AG04450 (cell line): Measurements from ENCODE around the gene ZNF518B. TPM values are rescaled to one million over a fixed set of nuclear protein-coding genes. Genes with fewer than 3 reads are reported as not detected.

ENCODE experiments used
- CTCF ChIA-PET: fragments of 300-600, 350-600 bp; formaldehyde crosslinking; extraction: SDS; loops from one replicate; lab custom pipeline; 2022; ENCODE audit warnings: antibody characterized with exemption, inconsistent platforms; lab: Charles Lee
- POLR2A ChIA-PET: fragments of 350-600 bp; formaldehyde crosslinking; extraction: SDS; loops from one replicate; lab custom pipeline; 2021; ENCODE audit warnings: antibody characterized with exemption, inconsistent platforms; lab: Yijun Ruan, JAX
- DNase-seq: peaks from one replicate; pipeline ENCODE4 v3.0.0-alpha.2; 2011; ENCODE audit warnings: low read depth, low spot score
- H3K27ac ChIP-seq: one replicate; pipeline ENCODE4 v1.5.1; 2012; ENCODE audit warnings: low read depth, low read length, control low read depth
- H3K27me3 ChIP-seq: one replicate; pipeline ENCODE4 v1.6.0; 2012; ENCODE audit warnings: low read length; ENCODE audit not compliant: control insufficient read depth, insufficient read depth
- H3K4me3 ChIP-seq: 2 replicates; pipeline ENCODE4 v1.5.1; 2011; ENCODE audit warnings: mild to moderate bottlenecking, low read depth, low read length, control low read depth
- H3K9me3 ChIP-seq: 2 replicates; pipeline ENCODE4 v1.5.1; 2012; ENCODE audit warnings: low read length; ENCODE audit not compliant: control insufficient read depth, insufficient read depth
- CTCF ChIP-seq: IDR thresholded peaks from 2 replicates; pipeline ENCODE4 v1.5.1; 2011; ENCODE audit warnings: low read depth, low read length, control low read depth, inconsistent platforms
- polyA plus RNA-seq: library from polyadenylated mRNA; depleted of rRNA; stranded (reverse); fragments of >200 nt; gene quantifications from 2 replicates; pipeline ENCODE4 v1.2.3, GENCODE V29; 2011

ZNF518B gene
- polyA plus RNA-seq, 1 experiment, result 22.9 TPM

- H3K4me3 ChIP-seq, result peak overlapping the region; percentile 66
- ChIA-PET CTCF (interaction anchor here (0.6 kb wide), 1 partner anchor 1330 kb away, joined by 5 read pairs; no protein-coding TSS in a partner anchor), POLR2A (interaction anchor here (1.1 kb wide), 1 partner anchor 340 kb away, joined by 3 read pairs; the partner anchor contains the start of gene WDR1)
- TF ChIP-seq CTCF, result no peak
- H3K27ac ChIP-seq, result peak overlapping the region; percentile 80
- DNase-seq, result no peak
- H3K27me3 ChIP-seq, result no peaks in the 10 kb centered on the region
- peaks cover 13% of the 10 kb centered on the region for H3K9me3 ChIP-seq
These were observed 999 bp downstream of the ZNF518B start for GRCh38 chr4:10456260-10456594.

- ChIA-PET CTCF (no interaction called here), POLR2A (no interaction called here)
- Histone ChIP-seq H3K9me3 (peaks cover 13% of the 10 kb centered on the region), H3K4me3 (no peak overlapping the region), H3K27ac (no peak overlapping the region), H3K27me3 (no peaks in the 10 kb centered on the region)
- no peak for TF ChIP-seq CTCF
- DNase-seq, result no peak
These were observed 2.1 kb downstream of the ZNF518B start for GRCh38 chr4:10455133-10455532.

- ChIA-PET POLR2A (no interaction called here), CTCF (no interaction called here)
- peaks cover 13% of the 10 kb centered on the region for H3K9me3 ChIP-seq
- DNase-seq, result no peak
- no peak overlapping the region for H3K4me3 ChIP-seq
- H3K27ac ChIP-seq, result no peak overlapping the region
- no peaks in the 10 kb centered on the region for H3K27me3 ChIP-seq
- TF ChIP-seq CTCF, result no peak
These were observed 2.5 kb downstream of the ZNF518B start for GRCh38 chr4:10454726-10455125.

- Histone ChIP-seq H3K9me3 (peaks cover 13% of the 10 kb centered on the region), H3K27me3 (no peaks in the 10 kb centered on the region), H3K4me3 (no peak overlapping the region), H3K27ac (no peak overlapping the region)
- no peak for TF ChIP-seq CTCF
- no peak for DNase-seq
- CTCF ChIA-PET, result no interaction called here
- POLR2A ChIA-PET, result no interaction called here
These were observed 3.1 kb downstream of the ZNF518B start for GRCh38 chr4:10454121-10454520.

- no peak overlapping the region for H3K27ac ChIP-seq
- ChIA-PET CTCF (no interaction called here), POLR2A (no interaction called here)
- H3K9me3 ChIP-seq, result peaks cover 12% of the 10 kb centered on the region; the same call in 1 of the 2 replicates
- DNase-seq, result no peak
- no peaks in the 10 kb centered on the region for H3K27me3 ChIP-seq
- no peak for TF ChIP-seq CTCF
- H3K4me3 ChIP-seq, result no peak overlapping the region
These were observed 8.2 kb downstream of the ZNF518B start for GRCh38 chr4:10448991-10449390.
